Endothelial cell of hepatic sinusoid (primary cell): ENCODE results near the gene CDK12.
"Not testable (repeated sequence)": the region's sequence is repeated elsewhere in the genome, so short reads cannot be mapped to it uniquely, and the experiment has no call there.

Experiments used
- in situ Hi-C: cut with HindIII; loops from 2 replicates; pipeline ENCODE4 v1.10.0; 2017; ENCODE audit warnings: low sequenced_read_pairs

Gene CDK12

GRCh38 chr17:39496921-39497320 is 35.6 kb downstream of the CDK12 start:
- in situ Hi-C loops: not testable (repeated sequence)

- in situ Hi-C loops: no loop called here
Observed at GRCh38 chr17:39507511-39507910, 46.2 kb downstream of the CDK12 start.

GRCh38 chr17:39508987-39509386 is 47.7 kb downstream of the CDK12 start:
- in situ Hi-C loops: no loop called here

- in situ Hi-C loops: no loop called here
Observed at GRCh38 chr17:39513309-39513708, 52.0 kb downstream of the CDK12 start.

- in situ Hi-C loops: no loop called here
Observed at GRCh38 chr17:39513915-39514314, 52.6 kb downstream of the CDK12 start.

GRCh38 chr17:39517224-39517623 is 55.9 kb downstream of the CDK12 start:
- in situ Hi-C loops: no loop called here

- in situ Hi-C loops: loop anchor here (5.0 kb wide), 1 partner anchor 74 kb away; the partner anchor contains the start of gene MED1
Observed at GRCh38 chr17:39525801-39526506, 64.7 kb downstream of the CDK12 start.

GRCh38 chr17:39527220-39527813 is 66.0 kb downstream of the CDK12 start:
- in situ Hi-C loops: loop anchor here (5.0 kb wide), 1 partner anchor 75 kb away; the partner anchor contains the start of gene MED1

- in situ Hi-C loops: loop anchor here (5.0 kb wide), 1 partner anchor 77 kb away; the partner anchor contains the start of gene MED1
Observed at GRCh38 chr17:39529455-39529854, 68.2 kb downstream of the CDK12 start.

- in situ Hi-C loops: no loop called here
Observed at GRCh38 chr17:39530513-39530912, 69.2 kb downstream of the CDK12 start.

GRCh38 chr17:39531252-39531651 is 70.0 kb downstream of the CDK12 start:
- in situ Hi-C loops: no loop called here

GRCh38 chr17:39533891-39534290 is 72.6 kb downstream of the CDK12 start:
- in situ Hi-C loops: no loop called here

- in situ Hi-C loops: no loop called here
Observed at GRCh38 chr17:39534768-39535405, 73.6 kb downstream of the CDK12 start.

GRCh38 chr17:39536468-39536867 is 75.2 kb downstream of the CDK12 start:
- in situ Hi-C loops: no loop called here

- in situ Hi-C loops: not testable (repeated sequence)
Observed at GRCh38 chr17:39537364-39537763, 76.1 kb downstream of the CDK12 start.

- in situ Hi-C loops: no loop called here
Observed at GRCh38 chr17:39538866-39539265, 77.6 kb downstream of the CDK12 start.

- in situ Hi-C loops: no loop called here
Observed at GRCh38 chr17:39540611-39541010, 79.3 kb downstream of the CDK12 start.

GRCh38 chr17:39541652-39542051 is 80.4 kb downstream of the CDK12 start:
- in situ Hi-C loops: no loop called here

GRCh38 chr17:39543176-39543575 is 81.9 kb downstream of the CDK12 start:
- in situ Hi-C loops: no loop called here

- in situ Hi-C loops: no loop called here
Observed at GRCh38 chr17:39543664-39544063, 82.4 kb downstream of the CDK12 start.

- in situ Hi-C loops: not testable (repeated sequence)
Observed at GRCh38 chr17:39544361-39544760, 83.1 kb downstream of the CDK12 start.
